SK-N-SH (cell line): ENCODE measurements around the gene ZDHHC14. TPM values are rescaled to one million over a fixed set of nuclear protein-coding genes. Genes with fewer than 3 reads are reported as not detected.

Source experiments
- CTCF ChIA-PET: fragments of 300-600, 350-600 bp; formaldehyde crosslinking; extraction: SDS; loops from one replicate; lab custom pipeline; 2021; lab: Yijun Ruan, JAX
- POLR2A ChIA-PET: fragments of 350-600 bp; sonication (Branson Sonifier 250); formaldehyde crosslinking; extraction: SDS; loops from one replicate; lab custom pipeline; 2020; ENCODE audit warnings: antibody characterized with exemption, inconsistent platforms; lab: Yijun Ruan, JAX
- DNase-seq: peaks from one replicate; pipeline ENCODE4 v3.0.0; 2012
- H2AFZ ChIP-seq: fragments of 200-600 bp; sonication (generic); 2 replicates; pipeline ENCODE4 v1.8.1; 2016; ENCODE audit warnings: antibody characterized with exemption, mild to moderate bottlenecking, low read depth
- H3F3A ChIP-seq: fragments of 200-600 bp; sonication (generic); replicated peaks from 2 replicates; pipeline ENCODE3; 2016; ENCODE audit warnings: antibody characterized with exemption, mild to moderate bottlenecking; ENCODE audit not compliant: insufficient read depth
- H3K27ac ChIP-seq, 2 experiments: fragments of 200-500 bp in 1 of 2; fragments of 200-600 bp in 1 of 2; sonication (Bioruptor generic) in 1 of 2; sonication (generic), shearing (Covaris generic) in 1 of 2; 2 replicates each; pipeline versions ENCODE4 v1.5.1 to v1.6.1; 2014 to 2016; ENCODE audit warnings: low read depth in 2 of 2, inconsistent platforms in 1 of 2, low read length in 1 of 2, mild to moderate bottlenecking in 1 of 2, mixed read lengths in 1 of 2
- H3K27me3 ChIP-seq: fragments of 200-600 bp; sonication (generic), shearing (Covaris generic); 2 replicates; pipeline ENCODE4 v1.6.1; 2016; ENCODE audit warnings: mixed run types; ENCODE audit not compliant: insufficient read depth
- H3K36me3 ChIP-seq, 2 experiments: fragments of 200-500 bp in 1 of 2; fragments of 200-600 bp in 1 of 2; sonication (Bioruptor generic) in 1 of 2; sonication (generic) in 1 of 2; replicated peaks in 1 of 2; 2 replicates each; pipeline versions ENCODE3 to v1.5.1; 2014 to 2016; ENCODE audit warnings: low read length in 1 of 2, mild to moderate bottlenecking in 1 of 2; ENCODE audit not compliant: insufficient read depth in 2 of 2, control insufficient read depth in 1 of 2
- H3K4me1 ChIP-seq, 2 experiments: fragments of 200-500 bp in 1 of 2; fragments of 200-600 bp in 1 of 2; sonication (Bioruptor generic) in 1 of 2; sonication (generic), shearing (Covaris generic) in 1 of 2; 2 replicates each; pipeline versions ENCODE4 v1.5.1 to v1.6.1; 2014 to 2016; ENCODE audit warnings: low read depth in 1 of 2, low read length in 1 of 2, mixed run types in 1 of 2; ENCODE audit not compliant: insufficient read depth in 2 of 2, control insufficient read depth in 1 of 2
- H3K4me2 ChIP-seq: fragments of 200-600 bp; sonication (generic), shearing (Covaris generic); 2 replicates; pipeline ENCODE4 v1.6.1; 2017; ENCODE audit warnings: mixed run types
- H3K4me3 ChIP-seq, 2 experiments: fragments of 200-500 bp in 1 of 2; fragments of 200-600 bp in 1 of 2; sonication (Bioruptor generic) in 1 of 2; sonication (generic), shearing (Covaris generic) in 1 of 2; 2 replicates each; pipeline versions ENCODE4 v1.5.1 to v1.8.1; 2014 to 2016; ENCODE audit warnings: low read depth in 2 of 2, inconsistent platforms in 1 of 2, low read length in 1 of 2, mild to moderate bottlenecking in 1 of 2, mixed read lengths in 1 of 2, moderate library complexity in 1 of 2
- H3K79me2 ChIP-seq: fragments of 200-600 bp; sonication (generic); 2 replicates; pipeline ENCODE4 v1.8.1; 2017; ENCODE audit warnings: mild to moderate bottlenecking; ENCODE audit not compliant: insufficient read depth
- H3K9ac ChIP-seq: fragments of 200-600 bp; sonication (generic); 2 replicates; pipeline ENCODE4 v1.6.1; 2017; ENCODE audit warnings: mixed run types
- H3K9me2 ChIP-seq: fragments of 200-600 bp; sonication (generic); 2 replicates; pipeline ENCODE4 v1.6.1; 2017; ENCODE audit warnings: mixed run types
- H3K9me3 ChIP-seq: fragments of 200-600 bp; sonication (generic); 2 replicates; pipeline ENCODE4 v1.6.1; 2017; ENCODE audit warnings: mixed run types, mild to moderate bottlenecking, moderate library complexity
- H4K20me1 ChIP-seq: fragments of 200-600 bp; sonication (generic); 2 replicates; pipeline ENCODE4 v1.6.1; 2017; ENCODE audit warnings: mild to moderate bottlenecking, mixed run types; ENCODE audit not compliant: insufficient read depth
- ELF1 ChIP-seq: IDR thresholded peaks from 2 replicates; pipeline ENCODE4 v1.4.0; 2012
- EZH2phosphoT487 ChIP-seq: fragments of 200-600 bp; sonication (generic); IDR thresholded peaks from 2 replicates; pipeline ENCODE4 v1.6.1; 2017; ENCODE audit warnings: low read depth, mixed run types, mild to moderate bottlenecking, antibody characterized with exemption, moderate library complexity, borderline replicate concordance
- FOXM1 ChIP-seq: IDR thresholded peaks from 2 replicates; pipeline ENCODE4 v1.4.0; 2012; ENCODE audit warnings: low read depth, mild to moderate bottlenecking
- GATA2 ChIP-seq: sonication (generic); formaldehyde crosslinking; IDR thresholded peaks from 2 replicates; pipeline ENCODE4 v1.5.0; 2020; ENCODE audit warnings: mild to moderate bottlenecking, missing genetic modification reagents
- MEF2A ChIP-seq: IDR thresholded peaks from 2 replicates; pipeline ENCODE4 v1.4.0; 2012; ENCODE audit warnings: low read depth, borderline replicate concordance
- NFIC ChIP-seq: IDR thresholded peaks from 2 replicates; pipeline ENCODE4 v1.4.0; 2012; ENCODE audit warnings: borderline replicate concordance
- NRF1 ChIP-seq: IDR thresholded peaks from 2 replicates; pipeline ENCODE4 v1.6.1; 2012; ENCODE audit warnings: low read depth, mild to moderate bottlenecking, low read length
- POLR2AphosphoS5 ChIP-seq: IDR thresholded peaks from 2 replicates; pipeline ENCODE4 v1.6.1; 2012; ENCODE audit warnings: low read depth, low read length
- RCOR1 ChIP-seq: fragments of 150-350 bp; IDR thresholded peaks from 2 replicates; pipeline ENCODE4 v1.6.1; 2017; ENCODE audit warnings: antibody characterized with exemption, low read length
- RXRA ChIP-seq: IDR thresholded peaks from 2 replicates; pipeline ENCODE4 v1.4.0; 2012; ENCODE audit warnings: low read depth, mild to moderate bottlenecking, borderline replicate concordance
- TAF1 ChIP-seq: IDR thresholded peaks from 2 replicates; pipeline ENCODE4 v1.6.1; 2012; ENCODE audit warnings: low read depth, mild to moderate bottlenecking, low read length, moderate library complexity, borderline replicate concordance
- TCF12 ChIP-seq: IDR thresholded peaks from 2 replicates; pipeline ENCODE4 v1.4.0; 2012
- TEAD4 ChIP-seq: IDR thresholded peaks from 2 replicates; pipeline ENCODE4 v1.4.0; 2012; ENCODE audit warnings: mild to moderate bottlenecking, borderline replicate concordance; ENCODE audit not compliant: insufficient read depth
- USF1 ChIP-seq: IDR thresholded peaks from 2 replicates; pipeline ENCODE4 v1.4.0; 2012; ENCODE audit warnings: low read depth, borderline replicate concordance
- WGBS: methylation state at CpG from one replicate; pipeline ENCODE4 v1.1.6; 2017; ENCODE audit warnings: low lambda C conversion rate; 5-methylcytosine and 5-hydroxymethylcytosine counted together
- polyA plus RNA-seq, 3 experiments: library from polyadenylated mRNA; depleted of rRNA; stranded (reverse); fragments of >200 nt; gene quantifications; 2 replicates each; pipeline ENCODE4 v1.2.3, GENCODE V29; 2012
- TF ChIP-seq, protein P1 (sequence below): fragments of 150-350 bp; IDR thresholded peaks from 2 replicates; pipeline ENCODE4 v1.6.1; 2017; ENCODE audit warnings: antibody characterized with exemption, low read length, low read depth, borderline replicate concordance

Gene ZDHHC14
- polyA plus RNA-seq, 1 of the 3 experiments (the other 2 are of a cell fraction): 5.4 TPM

DNA sequence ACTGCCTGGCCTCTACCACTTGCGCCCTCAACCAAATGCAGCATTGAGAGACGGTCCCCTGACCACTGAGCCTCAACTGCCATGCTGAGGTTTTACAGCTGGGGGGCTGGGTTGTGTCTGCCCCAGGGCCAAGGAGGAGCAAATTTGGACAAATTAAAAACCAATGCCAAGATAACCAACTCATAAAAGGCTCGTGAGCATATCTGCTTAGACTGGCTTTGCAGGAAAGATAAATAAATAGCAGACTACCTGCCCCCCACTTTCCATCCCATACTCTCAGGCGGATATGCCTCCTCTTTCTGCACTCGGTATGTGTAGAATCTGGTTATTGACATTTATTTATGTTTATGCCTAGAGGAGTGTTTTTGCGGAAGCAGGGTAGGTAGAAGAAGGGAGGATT is 76.8 kb downstream of the ZDHHC14 start (continued):
- TF ChIP-seq TCF12 (no peak), POLR2AphosphoS5 (no peak), NRF1 (no peak), USF1 (no peak)

- Histone ChIP-seq H2AFZ (no peak overlapping the region), H3K36me3 (no peaks in the 10 kb centered on the region), H3K9me2 (no peaks in the 10 kb centered on the region), H3K4me2 (no peak overlapping the region), H3K4me1 (peaks cover 3 to 4% of the 10 kb centered on the region in 2 experiments; a peak in 1 of 4 replicates), H3K27me3 (no peaks in the 10 kb centered on the region)
- CTCF ChIA-PET: no interaction called here
- 90% methylated on average over 5 of the region's 5 CpGs for WGBS
- no peak for TF ChIP-seq RCOR1
- no peak for TF ChIP-seq TAF1
- TF ChIP-seq EZH2phosphoT487: no peak
- TF ChIP-seq NRF1: no peak
- no peak for TF ChIP-seq NFIC
- no peak for TF ChIP-seq MEF2A
- TF ChIP-seq TEAD4: no peak
- no peak for TF ChIP-seq FOXM1
- TF ChIP-seq RXRA: no peak
- TF ChIP-seq ELF1: no peak
- TF ChIP-seq, protein P1, sequence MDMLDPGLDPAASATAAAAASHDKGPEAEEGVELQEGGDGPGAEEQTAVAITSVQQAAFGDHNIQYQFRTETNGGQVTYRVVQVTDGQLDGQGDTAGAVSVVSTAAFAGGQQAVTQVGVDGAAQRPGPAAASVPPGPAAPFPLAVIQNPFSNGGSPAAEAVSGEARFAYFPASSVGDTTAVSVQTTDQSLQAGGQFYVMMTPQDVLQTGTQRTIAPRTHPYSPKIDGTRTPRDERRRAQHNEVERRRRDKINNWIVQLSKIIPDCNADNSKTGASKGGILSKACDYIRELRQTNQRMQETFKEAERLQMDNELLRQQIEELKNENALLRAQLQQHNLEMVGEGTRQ: no peak
- TF ChIP-seq GATA2 (CRISPR knock-in tag): no peak
- TF ChIP-seq, all 33 proteins: peak for 0
- Histone ChIP-seq H3K79me2 (no peaks in the 10 kb centered on the region), H3K9me3 (no peaks in the 10 kb centered on the region), H4K20me1 (no peaks in the 10 kb centered on the region), H3K9ac (no peak overlapping the region), H3K4me3 (no peak overlapping the region), H3F3A (peaks cover 8% of the 10 kb centered on the region), H3K27ac (no peak overlapping the region)
- no peak for DNase-seq
- POLR2A ChIA-PET: no interaction called here
Measured at GRCh38 chr6:157459327-157459726, 78.3 kb downstream of the ZDHHC14 start.
